ENCODE data around the gene TSR3.

TSR3 gene

DNA sequence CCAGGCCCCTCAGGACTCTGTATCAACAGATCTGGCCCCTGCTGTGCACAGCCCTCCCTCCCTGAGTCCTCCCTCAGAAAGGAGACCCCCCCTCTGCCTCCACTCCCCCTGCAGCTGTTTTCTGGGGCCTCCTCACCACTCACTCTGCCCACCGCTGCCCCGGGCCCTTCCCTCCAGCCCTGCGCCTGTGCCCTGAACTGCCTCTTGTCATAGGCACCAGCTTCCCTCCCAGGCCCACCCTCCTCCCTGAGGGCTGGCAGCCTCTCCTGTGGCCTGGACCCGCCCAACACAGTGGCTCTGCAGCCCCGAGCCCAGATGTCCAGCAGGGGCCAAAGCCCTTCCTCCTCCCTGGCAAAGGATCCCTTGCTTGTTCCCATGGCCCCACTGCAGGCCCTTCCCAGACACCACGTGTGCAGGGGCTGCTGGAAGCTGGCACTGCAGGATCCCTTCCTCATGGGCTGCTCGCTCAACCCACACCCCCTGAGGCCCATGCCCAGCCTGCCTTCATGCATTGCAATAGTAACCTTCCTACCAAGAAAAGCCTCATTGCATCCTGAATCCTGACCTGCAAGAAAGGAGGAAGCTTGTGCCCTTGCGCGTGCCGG is 25.8 kb upstream of the TSR3 start:
- DNase-seq (ENCODE audit: low read depth), result no peak

GRCh38 chr16:1375741-1376410 is 24.2 kb upstream of the TSR3 start:
- DNase-seq (ENCODE audit: low read depth), result no peak

- no peak for DNase-seq (ENCODE audit: low read depth)
These were observed 23.6 kb upstream of the TSR3 start for GRCh38 chr16:1375298-1375640.

DNA sequence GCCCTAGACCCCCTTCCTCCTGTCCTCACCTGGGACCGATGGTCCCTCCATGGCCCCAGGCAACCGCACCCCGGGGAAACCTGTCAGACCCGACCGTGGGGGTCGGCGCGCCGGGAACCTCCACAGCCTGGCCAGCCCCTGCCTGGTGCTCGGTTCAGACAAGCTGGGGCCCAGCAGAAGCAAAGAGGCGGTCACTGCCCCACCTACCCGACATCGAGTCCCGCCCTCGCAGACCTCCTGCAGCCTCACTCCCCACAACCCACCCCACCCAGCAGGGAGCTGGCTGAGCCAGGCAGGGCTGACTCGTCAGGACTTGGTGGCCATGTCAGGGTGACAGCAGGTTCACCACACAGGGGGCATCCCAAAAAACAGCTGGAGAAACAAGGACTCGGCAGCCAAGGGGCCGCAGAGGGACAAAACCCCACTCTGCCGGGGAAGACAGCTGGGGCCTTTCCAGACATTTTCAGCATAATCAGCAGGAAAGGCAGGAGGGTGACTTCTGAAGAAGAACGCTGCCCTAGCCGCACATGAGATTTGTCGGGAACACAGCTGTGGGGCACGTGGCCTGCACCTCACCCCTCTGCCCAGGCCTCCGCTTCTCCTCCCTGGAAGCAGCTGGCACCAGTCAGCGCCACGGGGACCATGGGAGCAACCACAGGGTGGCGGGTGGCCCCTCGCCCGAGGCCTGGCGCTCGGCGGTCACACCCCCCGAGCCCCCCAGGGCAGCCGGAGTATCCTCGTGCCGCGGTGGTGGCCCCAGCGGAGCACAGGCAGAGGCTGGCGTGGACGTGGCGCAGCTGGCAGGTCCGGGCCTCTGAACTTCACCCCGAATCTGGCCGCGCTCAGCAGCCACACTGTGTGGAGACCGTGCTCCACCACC is 23.0 kb upstream of the TSR3 start:
- DNase-seq (ENCODE audit: low read depth), result no peak

GRCh38 chr16:1372292-1372950 is 20.7 kb upstream of the TSR3 start:
- no peak for DNase-seq (ENCODE audit: low read depth)

- DNase-seq (ENCODE audit: low read depth), result no peak
These were observed 19.6 kb upstream of the TSR3 start for GRCh38 chr16:1371054-1371978.

GRCh38 chr16:1367486-1368174 is 16.0 kb upstream of the TSR3 start:
- no peak for DNase-seq (ENCODE audit: low read depth)

DNA sequence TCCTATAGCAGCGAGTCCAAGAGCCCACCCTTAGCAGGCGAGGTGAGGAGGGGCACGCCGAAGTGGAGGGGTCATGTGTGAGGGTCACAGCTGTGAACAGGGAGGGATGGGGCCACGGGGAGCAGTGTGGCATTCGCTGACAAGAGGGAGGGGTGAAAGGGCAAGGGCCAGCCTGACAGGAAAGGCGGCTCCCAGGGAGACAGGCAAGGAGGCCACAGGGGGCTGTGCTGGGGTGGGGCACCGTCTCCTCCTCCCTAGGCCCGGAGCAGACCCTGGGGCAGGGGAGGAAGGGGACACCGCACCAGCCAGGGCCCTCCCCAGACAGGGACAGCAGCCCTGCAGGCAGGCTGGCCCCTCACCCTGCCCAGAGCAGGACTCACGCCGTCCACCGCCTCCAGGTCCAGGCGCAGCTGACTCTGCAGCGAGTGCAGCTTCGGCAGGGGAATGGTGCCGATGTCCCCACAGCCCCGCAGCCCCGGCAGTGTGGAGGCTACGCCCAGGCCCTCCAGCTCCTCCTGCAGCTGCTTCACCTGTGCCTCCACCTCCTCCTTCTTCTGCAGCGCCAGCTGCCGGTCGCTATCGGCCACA is 15.1 kb upstream of the TSR3 start:
- no peak for DNase-seq (ENCODE audit: low read depth)

- no peak for DNase-seq (ENCODE audit: low read depth)
These were observed 14.5 kb upstream of the TSR3 start for GRCh38 chr16:1366060-1366711.

DNA sequence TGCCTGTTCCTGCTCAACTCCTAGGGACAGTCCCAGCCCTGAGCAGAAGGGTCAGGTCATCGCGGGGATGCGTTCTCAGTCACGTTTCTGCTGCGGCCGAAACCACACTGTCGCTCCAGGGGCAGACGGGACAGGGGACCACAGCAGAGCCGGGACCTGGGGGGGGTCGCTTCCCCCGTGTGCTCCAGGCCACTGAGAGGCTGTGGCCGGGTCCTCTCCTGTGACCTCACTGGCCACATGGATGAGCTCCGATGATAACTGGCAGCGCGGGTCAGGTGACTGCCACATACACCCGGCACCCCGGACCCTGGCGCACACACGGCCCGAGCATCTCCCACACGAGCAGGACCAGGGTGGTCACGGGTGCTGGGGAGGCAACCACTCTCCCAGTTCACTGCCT is 12.8 kb upstream of the TSR3 start:
- DNase-seq (ENCODE audit: low read depth), result no peak

- no peak for DNase-seq (ENCODE audit: low read depth)
These were observed 11.9 kb upstream of the TSR3 start for GRCh38 chr16:1363501-1364041.

- DNase-seq (ENCODE audit: low read depth), result no peak
These were observed 11.1 kb upstream of the TSR3 start for GRCh38 chr16:1362807-1363206.

GRCh38 chr16:1361685-1362360 is 10.1 kb upstream of the TSR3 start:
- DNase-seq (ENCODE audit: low read depth), result no peak

DNA sequence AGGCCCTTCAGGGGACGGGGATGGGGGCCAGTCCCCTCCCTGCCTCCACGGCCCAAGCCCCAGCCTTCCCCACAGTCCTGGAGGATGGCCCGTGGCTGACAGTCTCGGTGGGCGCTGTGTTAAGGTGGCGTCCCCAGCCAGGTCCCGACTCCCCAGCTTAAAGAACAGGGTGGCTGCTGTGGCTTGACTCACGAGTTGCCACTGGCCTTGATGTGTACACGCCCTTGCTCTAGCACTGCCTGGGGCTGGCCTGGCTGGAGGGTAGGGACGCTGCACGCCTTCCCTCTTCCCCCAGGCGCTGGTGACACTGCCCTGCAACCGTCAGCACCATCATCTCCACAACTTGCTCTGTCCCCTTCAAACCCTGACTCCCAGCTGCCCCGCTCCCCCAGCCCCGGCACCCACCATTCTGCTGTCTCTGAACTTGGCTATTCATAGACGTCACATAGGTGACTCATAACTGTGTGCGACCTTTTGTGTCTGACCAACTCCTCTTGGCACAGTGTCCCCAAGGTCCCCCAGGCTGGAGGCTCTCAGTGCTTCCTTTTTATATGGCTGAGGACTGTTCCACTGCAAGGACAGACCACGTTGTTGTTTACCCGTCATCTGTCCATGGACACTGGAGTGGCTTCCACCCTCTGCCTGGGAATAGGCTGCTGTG is 6.4 kb upstream of the TSR3 start:
- DNase-seq (ENCODE audit: low read depth), result no peak

DNA sequence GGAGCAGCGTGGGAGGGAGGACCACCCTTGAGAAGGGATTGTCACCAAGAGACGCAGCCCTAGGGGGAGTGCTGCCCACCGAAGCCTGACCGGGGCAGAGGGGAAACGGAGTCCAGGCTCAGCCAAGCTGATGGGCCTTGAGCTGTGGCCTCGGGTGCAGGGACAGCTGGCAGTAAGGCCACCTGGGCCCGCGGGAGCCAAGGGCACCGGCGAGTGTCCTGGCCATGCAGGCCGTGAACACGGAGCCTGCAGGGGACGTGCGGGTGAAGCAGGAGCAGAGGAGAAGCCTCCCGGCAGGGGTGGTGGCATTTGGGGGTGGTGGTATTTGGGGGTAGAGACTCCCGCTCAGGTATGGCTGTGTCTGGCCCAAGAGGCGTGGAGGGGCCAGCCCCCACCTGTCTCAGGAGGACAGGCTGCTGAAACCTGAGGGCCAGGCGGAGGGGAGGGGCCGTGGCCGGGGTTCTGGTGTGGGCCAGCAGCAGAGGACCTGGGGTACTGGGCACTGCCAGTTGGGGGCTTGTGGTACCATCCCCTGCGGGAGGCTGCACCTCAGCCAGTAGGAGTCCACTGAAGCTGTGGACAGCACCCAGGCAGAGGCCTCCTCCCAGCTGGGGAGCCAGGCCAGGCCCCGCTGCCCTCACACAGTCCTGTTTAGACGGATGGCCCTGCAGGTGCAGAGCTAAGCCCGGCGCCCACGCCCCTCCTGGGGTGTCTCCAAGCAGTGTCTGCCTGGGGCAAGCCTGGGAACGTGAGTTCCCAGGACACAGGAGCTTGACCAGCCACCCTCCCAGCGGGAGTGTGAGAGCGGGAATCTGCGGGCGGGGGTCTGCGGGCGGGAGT is 4.6 kb upstream of the TSR3 start:
- DNase-seq (ENCODE audit: low read depth), result no peak

- no peak for DNase-seq (ENCODE audit: low read depth)
These were observed 3.9 kb upstream of the TSR3 start for GRCh38 chr16:1355591-1355990.

DNA sequence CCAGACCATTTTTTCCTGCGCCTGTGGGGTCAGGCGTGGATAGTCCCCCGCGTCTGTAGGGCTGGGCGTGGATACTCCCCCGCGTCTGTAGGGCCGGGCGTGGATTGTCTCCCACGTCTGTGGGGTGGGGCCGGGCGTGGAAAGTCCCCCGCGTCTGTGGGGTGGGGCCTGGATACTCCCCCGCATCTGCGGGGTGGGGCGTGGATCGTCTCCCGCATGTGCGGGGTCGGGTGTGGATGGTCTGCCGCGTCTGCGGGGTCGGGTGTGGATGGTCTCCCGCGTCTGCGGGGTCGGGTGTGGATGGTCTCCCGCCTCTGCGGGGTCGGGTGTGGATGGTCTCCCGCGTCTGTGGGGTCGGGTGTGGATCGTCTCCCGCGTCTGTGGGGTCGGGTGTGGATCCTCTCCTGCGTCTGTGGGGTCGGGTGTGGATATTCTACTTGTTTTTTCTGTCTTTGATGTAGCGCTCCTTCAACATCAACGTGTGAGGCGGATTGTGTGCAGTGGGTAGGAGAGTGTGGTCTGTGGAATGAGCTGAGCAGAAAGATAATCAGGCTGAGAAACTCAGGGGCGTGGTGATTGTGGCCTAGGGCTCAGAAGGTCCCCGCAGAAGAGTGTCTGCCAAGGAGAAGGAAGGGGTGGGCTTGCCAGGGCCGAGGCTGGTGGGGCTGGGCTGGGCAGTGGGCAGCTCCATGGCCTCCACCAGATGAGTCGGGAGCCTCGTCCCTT is 3.3 kb upstream of the TSR3 start:
- no peak for DNase-seq (ENCODE audit: low read depth)

Measured in T-helper 22 cell (primary cell).